IPS-18a (cell line): ENCODE results near the gene GRPR.
"Not testable (repeated sequence)": the region's sequence is repeated elsewhere in the genome, so short reads cannot be mapped to it uniquely, and the experiment has no call there.

Source experiments
- H3K27ac ChIP-seq: one replicate; pipeline ENCODE4 v1.5.1; 2013; ENCODE audit warnings: low read length
- H3K27me3 ChIP-seq: one replicate; pipeline ENCODE4 v1.6.1; 2013; ENCODE audit warnings: mild to moderate bottlenecking, low read length; ENCODE audit not compliant: control insufficient read depth, insufficient read depth
- H3K36me3 ChIP-seq: one replicate; pipeline ENCODE4 v1.6.1; 2013; ENCODE audit warnings: low read depth, low read length; ENCODE audit not compliant: control insufficient read depth
- H3K4me1 ChIP-seq: one replicate; pipeline ENCODE4 v1.6.1; 2013; ENCODE audit warnings: low read depth, low read length; ENCODE audit not compliant: control insufficient read depth
- H3K4me3 ChIP-seq: one replicate; pipeline ENCODE4 v1.5.1; 2013; ENCODE audit warnings: low read length
- H3K9ac ChIP-seq: one replicate; pipeline ENCODE4 v1.6.1; 2013; ENCODE audit warnings: mild to moderate bottlenecking, low read length, moderate library complexity
- H3K9me3 ChIP-seq: one replicate; pipeline ENCODE4 v1.6.1; 2013; ENCODE audit warnings: low read depth, low read length; ENCODE audit not compliant: control insufficient read depth

GRPR gene

DNA sequence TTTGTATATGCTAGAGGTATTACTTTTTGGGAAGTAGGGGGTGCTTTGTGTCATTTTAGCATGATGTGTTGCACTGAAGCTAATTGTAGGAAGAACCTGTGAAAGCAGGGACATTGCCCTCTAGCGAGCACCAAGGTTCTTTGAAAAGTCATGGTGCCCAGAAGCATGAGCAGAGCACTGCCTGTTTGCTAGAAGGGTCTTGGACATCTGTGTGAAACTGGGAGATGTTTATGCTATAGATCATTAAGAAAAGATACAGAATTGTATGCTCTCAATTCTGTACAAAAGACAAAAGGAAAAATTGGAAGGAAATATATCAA is 14.7 kb downstream of the GRPR start:
- no peak overlapping the region for H3K9ac ChIP-seq
- H3K27me3 ChIP-seq = no peaks in the 10 kb centered on the region
- H3K4me1 ChIP-seq = peaks cover 6% of the 10 kb centered on the region
- H3K36me3 ChIP-seq = no peaks in the 10 kb centered on the region
- H3K9me3 ChIP-seq = no peaks in the 10 kb centered on the region
- no peak overlapping the region for H3K27ac ChIP-seq
- H3K4me3 ChIP-seq = no peak overlapping the region

DNA sequence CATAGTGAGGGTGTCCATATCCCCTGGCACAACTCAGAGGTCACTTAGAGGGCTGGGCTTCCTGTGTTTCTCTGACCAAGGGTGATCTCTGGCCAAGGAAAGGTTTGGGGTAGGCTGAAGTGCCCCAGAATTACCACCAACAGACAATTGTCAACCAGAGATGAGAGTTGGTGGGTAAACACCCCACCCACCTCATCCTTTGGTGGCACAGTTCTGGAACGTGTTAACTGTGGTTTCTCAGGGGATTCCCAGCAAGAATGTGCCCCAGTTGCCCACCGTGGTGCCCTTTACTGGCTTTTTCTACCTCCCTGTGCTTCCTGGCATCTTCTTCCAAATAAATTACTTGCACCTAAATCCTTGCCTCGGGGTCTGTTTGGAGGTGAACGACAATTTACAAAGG is 17.1 kb downstream of the GRPR start:
- H3K27me3 ChIP-seq = no peaks in the 10 kb centered on the region
- H3K27ac ChIP-seq = no peak overlapping the region
- H3K9me3 ChIP-seq = no peaks in the 10 kb centered on the region
- H3K9ac ChIP-seq = no peak overlapping the region
- peaks cover 5% of the 10 kb centered on the region for H3K36me3 ChIP-seq
- no peak overlapping the region for H3K4me3 ChIP-seq
- no peaks in the 10 kb centered on the region for H3K4me1 ChIP-seq

DNA sequence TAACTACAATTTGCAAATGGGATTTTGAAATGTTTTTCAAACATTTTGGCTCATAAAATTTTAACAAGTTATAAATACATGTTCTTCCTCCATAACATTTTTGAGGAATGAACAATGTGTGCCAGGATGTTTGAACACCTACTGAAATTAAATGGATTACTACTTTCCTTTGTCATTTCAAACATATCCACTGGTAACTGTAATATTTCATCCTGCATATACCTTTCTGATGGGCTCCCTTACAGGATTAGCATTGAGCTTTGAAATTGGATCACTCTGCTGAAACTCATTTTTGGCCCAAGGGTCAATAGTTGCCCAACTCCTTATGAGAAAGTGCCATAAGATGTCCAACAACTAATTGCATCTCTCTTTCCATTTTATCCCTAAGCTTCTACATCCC is 17.6 kb downstream of the GRPR start:
- no peak overlapping the region for H3K27ac ChIP-seq
- H3K36me3 ChIP-seq = peaks cover 5% of the 10 kb centered on the region
- no peaks in the 10 kb centered on the region for H3K4me1 ChIP-seq
- H3K27me3 ChIP-seq = no peaks in the 10 kb centered on the region
- H3K4me3 ChIP-seq = no peak overlapping the region
- no peak overlapping the region for H3K9ac ChIP-seq
- no peaks in the 10 kb centered on the region for H3K9me3 ChIP-seq

DNA sequence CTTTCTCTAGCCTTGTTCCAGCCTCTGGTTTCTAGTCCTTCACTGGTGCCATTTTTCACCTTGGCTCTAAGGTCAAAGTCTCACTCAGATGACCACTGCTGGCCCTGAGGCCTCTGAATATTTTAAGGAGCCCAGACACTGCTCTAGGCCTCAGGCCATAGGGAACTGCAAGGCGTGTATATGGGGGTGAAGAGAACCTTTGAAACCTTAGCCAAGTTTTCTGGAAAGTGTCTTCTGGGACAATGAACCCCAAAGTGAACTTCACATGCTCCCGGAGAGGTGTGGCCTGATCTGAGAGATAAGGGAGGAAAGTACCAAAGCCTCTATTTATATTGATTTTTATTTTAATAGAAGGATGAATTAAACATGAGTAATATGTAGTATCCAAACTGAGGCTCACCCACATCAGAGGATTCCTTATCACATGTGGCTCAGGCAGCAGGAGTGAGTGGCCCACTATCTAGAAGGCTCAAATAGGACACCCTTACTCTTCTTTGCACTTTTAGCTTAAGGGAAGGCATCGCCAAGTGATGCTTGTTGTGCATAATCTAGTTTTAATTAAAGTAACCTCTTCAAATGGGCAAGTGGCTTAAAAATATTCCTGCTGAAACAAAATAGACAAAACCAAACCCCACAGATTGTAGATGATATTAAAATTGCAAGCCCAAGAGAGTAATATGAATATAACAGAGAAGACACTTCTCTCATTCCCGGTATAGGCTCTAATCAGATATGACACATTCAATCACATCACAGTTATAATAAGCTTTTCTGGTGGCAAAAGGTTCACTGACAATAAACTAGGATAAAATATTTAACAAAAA is 18.3 kb downstream of the GRPR start:
- Histone ChIP-seq H3K27me3 (no peaks in the 10 kb centered on the region), H3K4me1 (no peaks in the 10 kb centered on the region), H3K27ac (no peak overlapping the region)

DNA sequence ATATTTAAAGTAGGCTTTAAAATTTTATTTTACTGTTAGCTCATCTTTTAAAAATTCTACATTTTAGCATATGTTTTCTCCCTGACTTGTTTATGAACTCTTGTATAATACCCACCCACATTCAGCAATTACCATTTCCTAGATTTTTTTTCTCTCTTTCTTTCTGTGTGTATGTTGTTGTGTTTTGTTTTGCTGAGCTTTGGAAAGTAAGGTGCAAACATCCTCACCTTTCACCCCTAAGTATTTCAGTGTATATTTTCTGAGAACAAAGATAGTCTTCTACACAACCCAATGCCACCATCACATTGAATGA is 18.8 kb downstream of the GRPR start:
- H3K27me3 ChIP-seq = no peaks in the 10 kb centered on the region
- no peak overlapping the region for H3K27ac ChIP-seq
- H3K36me3 ChIP-seq = peaks cover 5% of the 10 kb centered on the region
- H3K4me3 ChIP-seq = no peak overlapping the region
- H3K4me1 ChIP-seq = no peaks in the 10 kb centered on the region
- H3K9ac ChIP-seq = no peak overlapping the region
- H3K9me3 ChIP-seq = no peaks in the 10 kb centered on the region

More for the DNA sequence above, 18.3 kb downstream of the GRPR start:
- Histone ChIP-seq H3K9me3 (no peaks in the 10 kb centered on the region), H3K36me3 (peaks cover 5% of the 10 kb centered on the region), H3K9ac (no peak overlapping the region), H3K4me3 (no peak overlapping the region)

DNA sequence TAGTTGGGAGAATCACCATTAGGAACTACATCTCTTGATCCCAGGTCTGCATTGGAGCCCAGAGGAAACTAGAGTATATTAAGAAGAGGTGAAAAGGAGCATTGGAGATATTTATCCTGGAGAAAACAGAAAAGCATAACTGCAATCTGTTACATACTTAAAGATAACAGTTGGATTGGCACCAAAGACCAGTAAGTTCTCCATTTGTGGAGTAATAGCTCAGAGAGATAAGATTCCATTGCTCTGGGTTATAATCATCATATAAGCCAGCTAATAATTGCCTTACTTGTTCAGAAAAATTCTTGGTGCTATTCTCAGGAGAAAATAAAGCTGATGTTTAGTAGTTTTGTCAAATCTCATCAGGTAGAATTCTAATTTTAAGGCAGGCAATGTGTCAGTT is 20.6 kb downstream of the GRPR start:
- Histone ChIP-seq H3K27me3 (no peaks in the 10 kb centered on the region), H3K9me3 (no peaks in the 10 kb centered on the region), H3K4me3 (no peak overlapping the region), H3K4me1 (no peaks in the 10 kb centered on the region), H3K36me3 (peaks cover 5% of the 10 kb centered on the region), H3K27ac (no peak overlapping the region), H3K9ac (no peak overlapping the region)

DNA sequence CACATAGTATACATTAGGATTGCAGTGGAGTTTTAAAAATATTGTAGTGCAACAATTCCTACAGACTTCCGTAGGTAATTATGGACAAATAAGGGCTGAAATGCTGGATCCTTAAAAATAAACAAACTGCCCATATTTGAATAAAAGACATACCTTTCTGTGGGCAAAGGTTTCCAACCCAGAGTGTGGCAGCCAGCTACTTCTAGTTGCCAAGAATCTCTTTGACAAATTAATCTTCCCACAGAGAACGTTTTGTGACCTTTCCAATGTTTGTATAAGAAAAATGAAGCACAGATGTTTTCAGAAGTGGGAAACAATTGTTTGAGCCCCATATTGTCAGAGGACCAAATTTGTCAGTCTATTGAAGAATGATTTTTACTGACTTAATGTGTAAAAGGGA is 21.1 kb downstream of the GRPR start:
- Histone ChIP-seq H3K4me3 (no peak overlapping the region), H3K27ac (no peak overlapping the region), H3K9me3 (no peaks in the 10 kb centered on the region), H3K4me1 (no peaks in the 10 kb centered on the region), H3K27me3 (no peaks in the 10 kb centered on the region), H3K36me3 (peaks cover 5% of the 10 kb centered on the region), H3K9ac (no peak overlapping the region)

DNA sequence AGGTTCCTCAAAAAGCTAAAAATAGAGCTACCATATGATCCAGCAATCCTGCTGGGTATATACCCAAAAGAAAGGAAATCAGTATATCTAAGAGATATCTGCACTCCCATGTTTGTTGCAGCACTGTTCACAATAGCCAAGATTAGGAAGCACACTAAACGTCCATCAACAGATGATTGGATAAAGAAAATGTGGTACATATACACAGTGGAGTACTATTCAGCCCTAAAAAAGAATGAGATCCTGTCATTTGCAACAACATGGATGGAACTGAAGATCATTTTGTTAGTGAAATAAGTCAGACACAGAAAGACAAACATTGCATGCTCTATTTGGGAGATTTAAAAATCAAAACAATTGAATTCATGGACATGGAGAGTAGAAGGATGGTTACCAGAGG is 21.7 kb downstream of the GRPR start:
- H3K4me1 ChIP-seq, H3K36me3 ChIP-seq, H3K9ac ChIP-seq, H3K9me3 ChIP-seq, H3K27me3 ChIP-seq, H3K27ac ChIP-seq, H3K4me3 ChIP-seq: not testable (repeated sequence)

DNA sequence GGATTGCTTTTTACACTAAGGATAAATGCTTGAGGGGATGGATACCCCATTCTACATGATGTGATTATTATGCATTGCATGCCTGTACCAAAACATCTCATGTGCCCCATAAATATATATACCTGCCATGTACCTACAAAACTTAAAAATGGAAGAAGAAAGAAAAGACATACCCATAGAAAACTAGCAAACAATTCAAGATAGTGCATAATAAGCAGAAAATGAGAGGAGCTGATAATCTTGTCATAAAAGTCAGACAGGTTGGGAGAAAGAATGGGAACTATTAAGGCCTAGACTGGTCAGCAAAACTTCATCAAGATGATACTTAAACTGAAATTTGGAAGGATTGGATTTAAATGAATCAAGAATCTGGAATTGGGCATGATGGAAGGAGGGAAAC is 22.3 kb downstream of the GRPR start:
- peaks cover 11% of the 10 kb centered on the region for H3K36me3 ChIP-seq
- H3K27me3 ChIP-seq = no peaks in the 10 kb centered on the region
- H3K9ac ChIP-seq = no peak overlapping the region
- H3K27ac ChIP-seq = no peak overlapping the region
- H3K4me1 ChIP-seq = no peaks in the 10 kb centered on the region
- H3K4me3 ChIP-seq = no peak overlapping the region
- H3K9me3 ChIP-seq = no peaks in the 10 kb centered on the region

DNA sequence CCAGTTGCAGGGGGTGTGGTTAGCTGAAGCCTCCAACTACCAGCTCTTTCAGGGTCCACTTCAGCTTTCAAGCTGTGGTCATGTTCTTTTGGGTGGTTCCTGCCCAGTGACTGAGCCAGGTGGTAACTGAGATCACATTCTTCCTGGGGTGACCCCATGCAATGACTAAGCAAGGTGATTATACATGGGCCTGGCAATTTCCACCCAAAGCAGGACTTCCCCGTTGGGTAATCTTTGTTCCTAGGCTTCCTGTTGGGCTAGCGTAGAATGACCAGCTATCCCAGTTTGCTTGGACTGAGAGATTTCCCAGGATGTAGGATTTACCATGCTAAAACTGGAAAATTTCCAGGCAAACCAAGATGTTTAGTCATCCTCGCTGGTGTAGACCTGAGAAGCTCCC is 25.5 kb downstream of the GRPR start:
- Histone ChIP-seq H3K4me3 (no peak overlapping the region), H3K27ac (no peak overlapping the region), H3K9ac (no peak overlapping the region), H3K27me3 (no peaks in the 10 kb centered on the region), H3K36me3 (peaks cover 22% of the 10 kb centered on the region), H3K9me3 (no peaks in the 10 kb centered on the region), H3K4me1 (no peaks in the 10 kb centered on the region)

DNA sequence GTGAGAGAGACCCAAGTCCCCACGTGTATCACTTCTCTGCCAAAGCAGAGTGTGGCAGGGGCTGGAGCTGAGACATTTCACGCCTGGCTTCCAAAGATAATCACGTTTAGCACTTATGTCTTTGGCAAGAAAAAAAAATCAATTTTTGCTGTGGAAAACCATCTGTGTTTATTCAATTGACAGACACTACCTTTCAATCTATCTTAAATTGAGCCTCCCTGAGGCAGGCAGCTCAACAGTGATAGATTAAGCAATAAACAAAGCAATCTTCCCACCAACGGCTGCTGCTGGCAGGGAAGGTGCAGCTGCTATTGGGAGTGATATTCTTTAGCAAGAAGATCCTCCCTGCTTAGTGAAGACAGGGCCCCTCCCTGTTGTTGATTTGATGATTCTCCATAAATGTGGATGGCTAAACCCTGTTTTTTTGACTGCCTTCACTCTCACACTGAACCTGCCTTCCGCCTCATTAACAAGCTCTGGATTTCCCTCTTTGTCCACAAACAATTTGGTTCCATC is 32.3 kb downstream of the GRPR start:
- Histone ChIP-seq H3K4me3 (no peak overlapping the region), H3K36me3 (peaks cover 28% of the 10 kb centered on the region), H3K27me3 (no peaks in the 10 kb centered on the region)

DNA sequence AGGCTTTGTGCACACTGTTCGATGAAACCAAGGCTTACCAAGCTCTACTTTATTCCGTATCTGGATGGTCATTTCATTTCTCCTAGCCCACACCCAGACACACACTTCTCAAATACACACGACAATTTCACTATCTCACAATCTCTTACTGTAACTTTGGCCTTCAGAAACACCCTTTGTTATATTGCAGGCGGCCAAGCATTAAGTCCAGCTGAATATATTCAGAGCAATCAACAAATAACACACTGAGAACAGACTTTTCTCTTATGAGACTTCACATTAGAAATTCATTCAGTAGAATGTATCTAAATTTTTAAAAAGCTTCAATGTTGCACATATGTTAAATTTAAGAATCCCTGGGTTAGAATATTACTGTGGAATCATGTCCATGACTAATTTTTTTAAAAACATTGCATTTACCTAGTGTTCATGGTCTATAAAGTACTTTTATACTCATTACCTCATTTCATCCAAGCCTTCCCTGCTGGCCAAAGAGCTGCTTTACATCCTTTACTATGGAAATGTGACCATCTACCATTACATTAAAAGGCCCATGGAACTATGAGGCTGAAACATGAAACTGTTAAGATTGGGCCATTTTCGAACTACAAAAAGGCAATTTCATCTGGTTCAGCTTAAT is 33.4 kb downstream of the GRPR start:
- Histone ChIP-seq H3K36me3 (peaks cover 23% of the 10 kb centered on the region), H3K27me3 (no peaks in the 10 kb centered on the region), H3K27ac (no peak overlapping the region), H3K9ac (no peak overlapping the region), H3K4me3 (no peak overlapping the region), H3K4me1 (peaks cover 8% of the 10 kb centered on the region), H3K9me3 (no peaks in the 10 kb centered on the region)

More for the DNA sequence above, 32.3 kb downstream of the GRPR start:
- H3K4me1 ChIP-seq = peaks cover 5% of the 10 kb centered on the region
- no peak overlapping the region for H3K9ac ChIP-seq
- H3K27ac ChIP-seq = no peak overlapping the region
- H3K9me3 ChIP-seq = no peaks in the 10 kb centered on the region
